GM12874 (cell line): ENCODE measurements around the gene SH3RF3.

Source experiments
- TF ChIP-seq, protein P1 (sequence below): IDR thresholded peaks from 2 replicates; pipeline ENCODE4 v1.5.1; 2011; ENCODE audit warnings: low read depth, mild to moderate bottlenecking, control low read depth, low read length, moderate library complexity; ENCODE audit not compliant: insufficient read depth

SH3RF3 gene

DNA sequence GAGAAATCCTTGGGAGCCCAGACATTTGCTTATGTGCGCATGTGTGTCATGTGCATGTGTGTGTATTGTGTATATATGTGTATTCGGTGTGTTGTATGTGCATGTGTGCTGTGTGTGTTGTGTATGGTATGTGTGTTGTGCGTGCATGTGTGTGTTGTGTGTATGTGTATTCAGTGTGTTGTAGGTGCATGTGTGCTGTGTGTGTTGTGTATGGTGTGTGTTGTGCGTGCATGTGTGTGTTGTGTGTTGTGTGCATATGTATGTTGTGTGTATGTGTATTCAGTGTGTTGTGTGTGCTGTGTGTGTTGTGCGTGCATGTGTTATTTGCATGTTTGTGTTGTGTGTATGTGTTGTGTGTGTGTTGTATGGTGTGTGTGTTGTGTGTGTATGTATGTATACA is 136.9 kb downstream of the SH3RF3 start:
- TF ChIP-seq, protein P1, sequence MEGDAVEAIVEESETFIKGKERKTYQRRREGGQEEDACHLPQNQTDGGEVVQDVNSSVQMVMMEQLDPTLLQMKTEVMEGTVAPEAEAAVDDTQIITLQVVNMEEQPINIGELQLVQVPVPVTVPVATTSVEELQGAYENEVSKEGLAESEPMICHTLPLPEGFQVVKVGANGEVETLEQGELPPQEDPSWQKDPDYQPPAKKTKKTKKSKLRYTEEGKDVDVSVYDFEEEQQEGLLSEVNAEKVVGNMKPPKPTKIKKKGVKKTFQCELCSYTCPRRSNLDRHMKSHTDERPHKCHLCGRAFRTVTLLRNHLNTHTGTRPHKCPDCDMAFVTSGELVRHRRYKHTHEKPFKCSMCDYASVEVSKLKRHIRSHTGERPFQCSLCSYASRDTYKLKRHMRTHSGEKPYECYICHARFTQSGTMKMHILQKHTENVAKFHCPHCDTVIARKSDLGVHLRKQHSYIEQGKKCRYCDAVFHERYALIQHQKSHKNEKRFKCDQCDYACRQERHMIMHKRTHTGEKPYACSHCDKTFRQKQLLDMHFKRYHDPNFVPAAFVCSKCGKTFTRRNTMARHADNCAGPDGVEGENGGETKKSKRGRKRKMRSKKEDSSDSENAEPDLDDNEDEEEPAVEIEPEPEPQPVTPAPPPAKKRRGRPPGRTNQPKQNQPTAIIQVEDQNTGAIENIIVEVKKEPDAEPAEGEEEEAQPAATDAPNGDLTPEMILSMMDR = no peak

DNA sequence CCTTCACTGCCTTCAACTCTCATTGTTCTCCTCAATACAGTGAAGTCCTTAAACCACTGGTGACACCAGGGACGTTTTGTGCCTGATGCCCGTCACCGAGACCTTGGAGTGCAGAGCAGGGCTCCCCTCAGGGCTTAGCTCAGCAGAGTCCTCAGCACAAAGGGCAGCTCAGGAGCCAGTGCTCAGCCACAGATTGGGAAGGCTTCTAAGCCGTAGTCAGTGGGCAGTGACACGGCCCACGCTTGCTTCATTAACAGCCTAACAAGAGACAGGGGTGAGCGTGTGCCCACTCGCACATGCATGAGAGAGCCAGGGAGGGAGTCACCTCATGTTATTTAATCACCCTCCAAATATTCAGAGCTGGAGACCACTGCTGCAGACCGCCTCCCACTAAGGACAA is 137.5 kb downstream of the SH3RF3 start:
- TF ChIP-seq, protein P1 = no peak

DNA sequence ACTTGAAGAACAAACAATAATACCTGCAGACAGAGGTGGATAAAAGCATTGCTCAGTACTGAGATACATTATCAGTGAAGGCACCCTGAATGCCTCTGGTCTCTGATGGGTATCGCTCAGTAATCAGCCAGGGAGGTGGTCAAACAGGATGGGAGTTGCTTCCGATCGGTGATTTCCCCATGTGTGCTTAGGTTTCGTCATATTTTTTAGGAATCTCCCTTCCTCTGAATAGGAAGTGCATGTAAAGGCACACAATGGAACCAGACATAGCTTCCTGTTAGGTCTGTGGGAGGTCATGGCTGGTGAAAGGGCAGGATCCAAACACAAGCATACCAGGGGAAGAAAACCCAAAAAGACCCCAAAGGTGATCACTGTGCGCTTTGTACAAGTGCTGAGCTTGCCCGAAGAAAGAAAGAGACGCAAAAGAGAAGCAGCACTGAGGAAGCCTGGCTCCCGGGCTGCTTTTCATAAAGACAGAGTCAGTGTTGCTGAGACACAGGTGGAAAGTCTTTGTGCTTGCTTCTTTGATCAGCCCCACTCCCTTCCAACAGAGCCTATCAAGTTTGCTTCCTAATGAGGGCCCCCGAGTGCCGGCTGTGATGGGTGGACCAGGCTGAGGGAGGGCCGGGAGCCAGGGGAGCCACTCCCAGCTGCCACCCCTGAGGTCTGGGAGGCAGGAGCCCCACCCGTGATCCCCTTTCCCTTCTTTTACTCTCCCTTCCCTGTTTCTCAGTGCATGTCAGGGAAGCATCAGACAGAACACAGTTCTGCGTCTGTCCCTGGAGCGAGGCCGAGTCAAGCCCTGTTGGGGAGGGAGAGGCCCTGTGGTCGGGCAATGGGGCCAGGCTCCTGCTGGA is 138.2 kb downstream of the SH3RF3 start:
- TF ChIP-seq, protein P1 = no peak

DNA sequence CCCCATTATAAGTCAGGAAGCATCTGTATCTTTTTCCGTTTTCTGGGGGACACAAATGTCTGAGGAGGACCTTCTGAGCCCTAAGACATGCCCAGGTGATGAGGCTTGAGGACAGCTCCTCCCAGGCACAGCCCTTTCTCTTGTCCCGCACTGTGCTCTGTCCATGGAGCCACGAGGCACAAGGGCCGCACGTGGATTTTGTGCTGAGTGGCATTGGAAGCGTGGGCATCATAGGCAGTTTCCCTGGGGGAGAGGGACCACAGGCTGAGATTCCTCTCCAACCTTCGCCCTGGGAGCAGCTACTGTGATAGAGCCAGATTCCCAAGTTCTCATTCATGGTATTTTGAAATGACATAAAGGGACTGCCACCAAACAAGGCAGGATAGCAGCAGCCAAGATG is 139.9 kb downstream of the SH3RF3 start:
- TF ChIP-seq, protein P1 = no peak

DNA sequence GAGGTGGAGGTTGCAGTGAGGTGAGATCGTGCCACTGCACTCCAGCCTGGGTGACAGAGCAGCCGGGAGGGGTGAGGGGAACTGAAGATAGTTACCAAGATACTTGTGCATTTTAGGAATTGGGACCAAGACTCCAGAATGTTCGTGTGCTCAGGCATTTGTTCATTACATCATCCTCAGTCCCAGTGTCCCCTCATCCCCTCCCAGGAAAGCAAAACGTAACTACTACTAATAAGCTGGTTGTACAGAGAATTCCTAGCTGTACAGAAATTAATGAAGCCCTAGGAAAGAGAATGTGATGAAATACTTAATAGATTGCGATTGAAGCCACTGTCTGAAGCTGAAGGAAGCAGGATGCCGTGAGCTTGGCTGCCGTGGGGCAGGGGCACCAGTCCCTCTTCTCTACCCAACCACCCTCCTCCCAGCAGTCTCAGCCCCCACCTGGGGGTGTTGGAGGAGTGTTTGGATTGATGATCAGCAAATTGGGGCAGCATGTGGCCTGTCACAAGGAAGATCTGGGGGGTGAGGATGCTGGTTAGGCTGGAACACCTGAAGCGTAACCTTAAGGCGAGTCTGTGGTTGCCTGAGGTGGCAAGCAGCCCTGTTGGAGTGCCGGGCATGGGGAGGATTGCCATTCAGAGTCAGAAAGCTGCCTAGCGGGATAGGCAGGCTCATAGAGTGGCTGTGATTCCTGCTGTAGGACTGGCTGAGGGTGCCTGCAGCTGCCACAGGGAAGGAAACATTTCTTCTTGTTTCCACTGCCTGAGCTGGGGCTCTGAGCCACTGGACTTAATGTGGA is 140.9 kb downstream of the SH3RF3 start:
- TF ChIP-seq, protein P1 = no peak

DNA sequence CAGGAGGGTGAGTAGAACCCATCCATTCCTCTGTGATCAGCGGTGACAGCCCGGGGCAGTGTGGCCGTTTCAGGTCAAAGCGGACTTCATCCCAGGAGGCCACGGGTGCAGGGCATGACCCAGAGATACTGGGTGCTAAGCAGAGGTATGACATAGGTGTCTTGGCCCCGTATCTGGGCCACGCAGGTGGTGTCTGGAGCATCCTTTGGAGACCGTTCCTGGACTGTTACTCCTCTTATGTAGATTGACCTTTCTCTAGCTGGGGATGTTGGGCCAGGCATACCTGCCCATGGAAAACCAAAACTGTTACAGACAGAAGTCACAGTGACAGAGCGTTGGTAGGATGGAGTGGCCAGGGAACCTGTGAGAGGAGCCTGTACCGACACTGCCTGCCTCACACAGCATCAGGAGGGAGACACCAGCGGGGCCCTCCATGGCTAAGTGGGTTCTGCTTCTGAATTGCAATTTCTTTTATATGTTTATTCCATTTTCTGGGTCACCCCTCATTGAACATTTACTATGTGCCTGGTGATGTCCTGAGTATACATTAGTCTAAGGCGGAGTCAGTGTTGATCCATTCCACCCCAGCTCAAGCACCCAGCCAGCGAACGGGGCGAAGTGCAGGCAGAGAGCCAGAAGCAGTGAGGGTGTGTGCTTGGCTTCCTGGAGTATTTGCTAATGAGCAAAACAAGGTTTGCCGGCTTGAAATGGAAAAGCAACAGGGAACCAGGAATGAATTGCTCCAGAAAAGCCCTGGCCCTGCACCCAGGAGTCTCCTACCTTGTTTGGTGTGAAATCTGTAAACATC is 141.7 kb downstream of the SH3RF3 start:
- TF ChIP-seq, protein P1 = no peak

DNA sequence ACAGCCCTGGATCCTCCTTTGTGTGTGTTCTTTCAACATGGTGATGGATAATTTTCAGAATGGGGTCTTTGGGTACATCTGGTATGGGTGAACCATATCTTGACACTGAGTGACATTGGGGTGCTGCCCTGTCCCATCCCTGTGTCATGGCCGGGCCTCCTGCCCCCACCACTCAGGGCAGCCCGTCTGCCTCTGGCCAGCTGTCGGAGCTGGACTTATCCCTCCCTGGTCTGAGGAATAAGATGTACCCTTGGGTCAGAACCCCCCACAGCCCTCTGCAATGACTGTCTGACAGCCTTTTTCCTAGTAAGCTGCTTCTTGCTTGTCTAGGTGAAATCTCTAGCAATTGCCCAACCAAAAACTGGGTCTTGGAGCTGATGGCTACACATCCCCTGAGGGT is 142.9 kb downstream of the SH3RF3 start:
- TF ChIP-seq, protein P1 = no peak
